BJ (cell line): ENCODE data around the gene MR1. TPM values are rescaled to one million over a fixed set of nuclear protein-coding genes. Genes with fewer than 3 reads are reported as not detected.

Experiments used
- CTCF ChIA-PET: fragments of 350-600 bp; formaldehyde crosslinking; extraction: SDS; loops from one replicate; lab custom pipeline; 2021; ENCODE audit warnings: antibody characterized with exemption, inconsistent platforms; lab: Yijun Ruan, JAX
- POLR2A ChIA-PET: fragments of 300-600 bp; sonication (Branson Sonifier 250); formaldehyde crosslinking; extraction: SDS; loops from one replicate; lab custom pipeline; 2021; ENCODE audit warnings: antibody characterized with exemption; lab: Charles Lee
- DNase-seq: peaks from one replicate; pipeline ENCODE4 v3.0.0-alpha.2; 2011; ENCODE audit warnings: low read depth
- H3K27me3 ChIP-seq: 2 replicates; pipeline ENCODE4 v1.6.0; 2011; ENCODE audit warnings: low read length; ENCODE audit not compliant: control insufficient read depth, insufficient read depth
- H3K36me3 ChIP-seq: 2 replicates; pipeline ENCODE4 v1.5.1; 2011; ENCODE audit warnings: low read length; ENCODE audit not compliant: control insufficient read depth, insufficient read depth
- H3K4me3 ChIP-seq: 2 replicates; pipeline ENCODE4 v1.5.1; 2011; ENCODE audit warnings: low read depth, mild to moderate bottlenecking, control low read depth, low read length
- polyA plus RNA-seq: library from polyadenylated mRNA; depleted of rRNA; stranded (reverse); fragments of >200 nt; gene quantifications from 2 replicates; pipeline ENCODE4 v1.2.3, GENCODE V29; 2011
- TF ChIP-seq, protein P1 (sequence below): IDR thresholded peaks from 2 replicates; pipeline ENCODE4 v1.5.1; 2011; ENCODE audit warnings: low read depth, mild to moderate bottlenecking, control low read depth, inconsistent platforms, low read length, moderate library complexity; ENCODE audit not compliant: insufficient read depth

Gene MR1
- polyA plus RNA-seq, 1 experiment: 25.0 TPM

- CTCF ChIA-PET: interaction anchor here (1.4 kb wide), 1 partner anchor 139 kb away, joined by 3 read pairs; no protein-coding TSS in a partner anchor
These were observed 31.1 kb upstream of the MR1 start for GRCh38 chr1:181002582-181003172.

DNA sequence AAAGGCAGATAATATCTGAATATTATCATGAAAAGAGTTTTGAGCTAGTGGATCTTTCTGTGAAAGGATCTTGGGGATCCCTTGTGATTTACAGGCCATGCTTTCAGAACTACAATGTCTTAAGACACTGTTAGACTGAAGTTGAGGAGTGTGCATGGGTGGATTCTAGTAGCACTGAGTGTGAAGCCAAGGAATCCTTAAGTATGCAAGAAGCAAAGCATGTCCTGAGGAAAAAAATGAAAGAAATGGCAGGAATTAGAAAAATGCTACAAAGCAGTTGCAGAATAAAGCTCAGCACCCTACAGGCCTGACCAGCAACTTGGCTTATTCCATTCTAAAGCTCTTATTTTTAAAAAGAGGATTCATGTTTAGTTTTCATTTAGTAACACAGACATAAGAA lies 23.0 kb upstream of the MR1 start:
- POLR2A ChIA-PET: interaction anchor here (0.5 to 1.2 kb wide), 4 partner anchors 10 to 125 kb away, joined by 3 read pairs; no protein-coding TSS in a partner anchor
- CTCF ChIA-PET: interaction anchor here (0.9 kb wide), 1 partner anchor 11 kb away, joined by 3 read pairs; no protein-coding TSS in a partner anchor

More at GRCh38 chr1:181002582-181003172, 31.1 kb upstream of the MR1 start:
- Histone ChIP-seq H3K27me3 (no peaks in the 10 kb centered on the region), H3K36me3 (peaks cover 3% of the 10 kb centered on the region), H3K4me3 (no peak overlapping the region)
- POLR2A ChIA-PET: no interaction called here
- TF ChIP-seq, protein P1, sequence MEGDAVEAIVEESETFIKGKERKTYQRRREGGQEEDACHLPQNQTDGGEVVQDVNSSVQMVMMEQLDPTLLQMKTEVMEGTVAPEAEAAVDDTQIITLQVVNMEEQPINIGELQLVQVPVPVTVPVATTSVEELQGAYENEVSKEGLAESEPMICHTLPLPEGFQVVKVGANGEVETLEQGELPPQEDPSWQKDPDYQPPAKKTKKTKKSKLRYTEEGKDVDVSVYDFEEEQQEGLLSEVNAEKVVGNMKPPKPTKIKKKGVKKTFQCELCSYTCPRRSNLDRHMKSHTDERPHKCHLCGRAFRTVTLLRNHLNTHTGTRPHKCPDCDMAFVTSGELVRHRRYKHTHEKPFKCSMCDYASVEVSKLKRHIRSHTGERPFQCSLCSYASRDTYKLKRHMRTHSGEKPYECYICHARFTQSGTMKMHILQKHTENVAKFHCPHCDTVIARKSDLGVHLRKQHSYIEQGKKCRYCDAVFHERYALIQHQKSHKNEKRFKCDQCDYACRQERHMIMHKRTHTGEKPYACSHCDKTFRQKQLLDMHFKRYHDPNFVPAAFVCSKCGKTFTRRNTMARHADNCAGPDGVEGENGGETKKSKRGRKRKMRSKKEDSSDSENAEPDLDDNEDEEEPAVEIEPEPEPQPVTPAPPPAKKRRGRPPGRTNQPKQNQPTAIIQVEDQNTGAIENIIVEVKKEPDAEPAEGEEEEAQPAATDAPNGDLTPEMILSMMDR: no peak
- DNase-seq: no peak

GRCh38 chr1:181011301-181012202 lies 22.2 kb upstream of the MR1 start:
- POLR2A ChIA-PET: interaction anchor here (0.5 to 1.2 kb wide), 4 partner anchors 11 to 124 kb away, joined by 3 to 9 read pairs (median 3); no protein-coding TSS in a partner anchor

More for the DNA sequence above, 23.0 kb upstream of the MR1 start:
- no peaks in the 10 kb centered on the region for H3K27me3 ChIP-seq
- DNase-seq: peak; percentile 55
- H3K36me3 ChIP-seq: no peaks in the 10 kb centered on the region
- TF ChIP-seq, protein P1: no peak
- H3K4me3 ChIP-seq: no peak overlapping the region

DNA sequence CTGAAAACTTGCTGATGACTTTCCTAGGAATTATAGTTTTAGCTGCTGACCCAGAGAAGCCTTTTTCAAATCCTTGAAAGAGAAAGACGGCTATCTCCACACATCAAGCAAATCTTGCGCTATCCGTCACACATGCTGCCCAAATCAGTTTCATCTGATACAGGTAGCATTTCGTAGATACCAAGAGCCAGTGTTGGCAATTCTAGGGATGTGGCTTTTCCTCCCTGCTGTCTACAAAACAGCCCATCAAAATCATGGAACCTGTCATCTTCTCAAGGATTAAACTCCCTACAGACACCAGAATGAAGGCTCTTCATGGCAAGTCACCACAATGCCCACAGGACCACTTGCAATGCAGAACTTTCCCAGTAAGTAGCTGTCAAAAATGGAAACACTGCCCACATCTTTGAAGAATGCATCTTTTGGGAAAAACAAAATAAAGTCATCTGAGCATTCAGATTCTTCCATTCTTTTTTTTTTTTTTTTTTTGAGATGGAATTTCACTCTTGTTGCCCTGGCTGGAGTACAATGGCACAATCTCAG lies 21.5 kb upstream of the MR1 start:
- H3K4me3 ChIP-seq: no peak overlapping the region
- no peaks in the 10 kb centered on the region for H3K36me3 ChIP-seq
- CTCF ChIA-PET: interaction anchor here (3.1 kb wide), 1 partner anchor 130 kb away, joined by 8 read pairs; no protein-coding TSS in a partner anchor
- no peaks in the 10 kb centered on the region for H3K27me3 ChIP-seq
- no peak for DNase-seq
- TF ChIP-seq, protein P1: no peak
- POLR2A ChIA-PET: interaction anchor here (0.5 kb wide), 1 partner anchor 10 kb away, joined by 9 read pairs; no protein-coding TSS in a partner anchor

More at GRCh38 chr1:181011301-181012202, 22.2 kb upstream of the MR1 start:
- DNase-seq: no peak
- TF ChIP-seq, protein P1: no peak
- CTCF ChIA-PET: interaction anchor here (0.9 to 3.1 kb wide), 2 partner anchors 10 to 131 kb away, joined by 3 to 8 read pairs; no protein-coding TSS in a partner anchor
- Histone ChIP-seq H3K4me3 (no peak overlapping the region), H3K36me3 (no peaks in the 10 kb centered on the region), H3K27me3 (no peaks in the 10 kb centered on the region)
